HEK293 (cell line): Measurements from ENCODE around the gene GLIS1.
A peak's percentile ranks its signal among the peaks of the same experiment; 100 is the strongest.

Experiments used
- CTCF ChIA-PET: fragments of 350-600 bp; formaldehyde crosslinking; extraction: SDS; loops from one replicate; lab custom pipeline; 2021; ENCODE audit warnings: antibody characterized with exemption; lab: Yijun Ruan, JAX
- POLR2A ChIA-PET: fragments of 300-600 bp; formaldehyde crosslinking; extraction: SDS; loops from one replicate; lab custom pipeline; 2020; ENCODE audit warnings: antibody characterized with exemption, inconsistent platforms; lab: Yijun Ruan, JAX
- H3K27ac ChIP-seq: fragments of 200-500 bp; sonication (Bioruptor generic); 2 replicates; pipeline ENCODE4 v1.5.1; 2014; ENCODE audit warnings: low read depth, low read length, control low read depth, inconsistent platforms; ENCODE audit errors: extremely low read depth
- H3K36me3 ChIP-seq, 2 experiments: fragments of 200-500 bp in 1 of 2; sonication (Bioruptor generic) in 1 of 2; 1 replicate in 1 of 2; 2 replicates in 1 of 2; pipeline ENCODE4 v1.5.1; 2014 to 2017; ENCODE audit warnings: inconsistent platforms in 2 of 2, low read length in 2 of 2; ENCODE audit not compliant: control insufficient read depth in 2 of 2, insufficient read depth in 1 of 2
- H3K4me1 ChIP-seq: fragments of 200-500 bp; sonication (Bioruptor generic); 2 replicates; pipeline ENCODE4 v1.5.1; 2014; ENCODE audit warnings: mild to moderate bottlenecking, low read length, inconsistent platforms; ENCODE audit not compliant: control insufficient read depth, insufficient read depth
- H3K4me3 ChIP-seq: 2 replicates; pipeline ENCODE4 v1.5.1; 2011; ENCODE audit warnings: low read depth, mild to moderate bottlenecking, control low read depth, low read length, moderate library complexity
- H3K9me3 ChIP-seq: fragments of 200-500 bp; sonication (Bioruptor generic); 2 replicates; pipeline ENCODE4 v1.5.1; 2014; ENCODE audit warnings: low read depth, low read length, inconsistent platforms; ENCODE audit not compliant: control insufficient read depth, insufficient read depth
- EGR2 ChIP-seq: fragments of 450-650 bp; formaldehyde crosslinking; IDR thresholded peaks from 2 replicates; pipeline ENCODE4 v1.5.1; 2016; ENCODE audit warnings: low read depth, missing biosample characterization, missing genetic modification characterization
- KLF1 ChIP-seq: fragments of 450-650 bp; formaldehyde crosslinking; IDR thresholded peaks from 2 replicates; pipeline ENCODE4 v1.5.1; 2016; ENCODE audit warnings: missing biosample characterization, missing genetic modification characterization
- ZBTB17 ChIP-seq: fragments of 450-650 bp; formaldehyde crosslinking; IDR thresholded peaks from 2 replicates; pipeline ENCODE4 v1.5.1; 2016; ENCODE audit warnings: missing biosample characterization, missing genetic modification characterization
- ZBTB20 ChIP-seq: fragments of 450-650 bp; formaldehyde crosslinking; IDR thresholded peaks from 2 replicates; pipeline ENCODE4 v1.5.1; 2016; ENCODE audit warnings: missing biosample characterization, missing genetic modification characterization
- ZBTB8A ChIP-seq: fragments of 450-650 bp; formaldehyde crosslinking; IDR thresholded peaks from 2 replicates; pipeline ENCODE4 v1.5.1; 2016; ENCODE audit warnings: missing biosample characterization, missing genetic modification characterization
- ZFHX2 ChIP-seq: fragments of 450-650 bp; formaldehyde crosslinking; conservative IDR thresholded peaks from 2 replicates; pipeline ENCODE4 v1.5.1; 2016; ENCODE audit warnings: missing biosample characterization, missing genetic modification characterization
- ZIC2 ChIP-seq: fragments of 450-650 bp; formaldehyde crosslinking; IDR thresholded peaks from 2 replicates; pipeline ENCODE4 v1.5.1; 2016; ENCODE audit warnings: missing biosample characterization, missing genetic modification characterization
- ZNF16 ChIP-seq: fragments of 450-650 bp; formaldehyde crosslinking; IDR thresholded peaks from 2 replicates; pipeline ENCODE4 v1.5.1; 2016; ENCODE audit warnings: low read depth, missing biosample characterization, missing genetic modification characterization
- ZNF214 ChIP-seq: fragments of 450-650 bp; formaldehyde crosslinking; IDR thresholded peaks from 2 replicates; pipeline ENCODE4 v1.5.1; 2017; ENCODE audit warnings: missing biosample characterization, mild to moderate bottlenecking, missing genetic modification characterization, borderline replicate concordance
- ZNF404 ChIP-seq: fragments of 450-650 bp; formaldehyde crosslinking; IDR thresholded peaks from 2 replicates; pipeline ENCODE4 v1.5.1; 2017; ENCODE audit warnings: missing biosample characterization, missing genetic modification characterization
- ZNF433 ChIP-seq: fragments of 450-650 bp; formaldehyde crosslinking; IDR thresholded peaks from 2 replicates; pipeline ENCODE4 v1.5.1; 2016; ENCODE audit warnings: missing biosample characterization, missing genetic modification characterization, low read depth
- ZSCAN23 ChIP-seq: fragments of 450-650 bp; formaldehyde crosslinking; IDR thresholded peaks from 2 replicates; pipeline ENCODE4 v1.5.1; 2016; ENCODE audit warnings: missing biosample characterization, missing genetic modification characterization
- TF ChIP-seq, protein P1 (sequence below): fragments of 450-650 bp; formaldehyde crosslinking; IDR thresholded peaks from 2 replicates; pipeline ENCODE4 v1.5.1; 2016; ENCODE audit warnings: missing biosample characterization, missing genetic modification characterization, borderline replicate concordance
- TF ChIP-seq, protein P2 (sequence below): fragments of 450-650 bp; formaldehyde crosslinking; conservative IDR thresholded peaks from 2 replicates; pipeline ENCODE4 v1.5.1; 2016; ENCODE audit warnings: low read depth, missing biosample characterization, missing genetic modification characterization
- TF ChIP-seq, protein P3 (sequence below): fragments of 450-650 bp; formaldehyde crosslinking; IDR thresholded peaks from 2 replicates; pipeline ENCODE4; 2016; ENCODE audit warnings: missing biosample characterization, missing genetic modification characterization
- TF ChIP-seq, protein P4 (sequence below): fragments of 450-650 bp; formaldehyde crosslinking; IDR thresholded peaks from 2 replicates; pipeline ENCODE4 v1.5.1; 2017; ENCODE audit warnings: missing biosample characterization, missing genetic modification characterization

The GLIS1 gene

DNA sequence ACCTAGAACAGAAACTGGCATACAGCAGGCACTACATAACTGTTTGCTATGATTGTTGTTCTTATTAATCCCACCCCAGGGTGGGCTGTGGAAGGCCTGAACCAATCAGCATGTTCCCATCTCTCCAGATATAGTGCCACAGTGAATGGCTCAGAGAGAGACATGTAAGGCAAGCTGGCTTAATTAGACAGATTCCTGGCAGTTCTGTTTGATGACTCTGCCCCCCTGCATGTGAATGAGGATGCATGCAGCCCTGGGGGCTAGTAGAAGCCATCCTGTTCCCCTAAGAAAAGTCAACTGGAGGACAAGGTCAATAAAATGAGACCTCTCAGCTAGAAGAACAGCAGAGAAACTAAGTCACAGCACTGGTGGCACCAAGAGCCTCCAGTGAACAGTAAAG, 130.3 kb downstream of the GLIS1 start:
- TF ChIP-seq ZBTB20 (tag by site-specific recombination), result 0 out of 2 replicates have a peak, but pooled peaks have one; percentile 21
- no peak for TF ChIP-seq ZBTB17
- TF ChIP-seq, all 188 proteins: peak for 1
- CTCF ChIA-PET, result interaction anchor here (1.8 kb wide), 1 partner anchor 74 kb away, joined by 5 read pairs; no protein-coding TSS in a partner anchor
- Histone ChIP-seq H3K27ac (no peak overlapping the region), H3K4me1 (no peaks in the 10 kb centered on the region), H3K9me3 (no peaks in the 10 kb centered on the region), H3K4me3 (no peak overlapping the region), H3K36me3 (no peaks in the 10 kb centered on the region)
- POLR2A ChIA-PET, result interaction anchor here (0.8 kb wide), 1 partner anchor 60 kb away, joined by 3 read pairs; no protein-coding TSS in a partner anchor

DNA sequence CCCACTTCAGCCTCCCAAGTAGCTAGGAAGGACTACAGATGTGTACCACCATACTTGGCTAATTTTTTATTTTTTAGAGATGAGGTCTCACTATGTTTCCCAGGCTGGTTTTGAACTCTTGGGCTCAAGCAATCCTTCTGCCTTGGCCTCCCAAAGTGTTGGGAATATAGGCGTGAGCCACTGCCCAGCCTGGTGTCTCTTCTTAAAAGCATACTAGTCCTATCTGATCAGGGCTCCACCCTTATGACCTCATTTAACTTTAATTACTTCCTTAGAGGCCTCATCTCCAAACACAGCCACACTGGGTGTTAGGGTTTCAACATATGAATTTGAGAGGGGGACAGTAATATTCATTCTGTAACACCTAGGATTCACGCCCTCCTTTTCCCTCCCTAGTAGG, 130.9 kb downstream of the GLIS1 start:
- H3K36me3 ChIP-seq, result no peaks in the 10 kb centered on the region
- H3K4me3 ChIP-seq, result no peak overlapping the region
- no peaks in the 10 kb centered on the region for H3K4me1 ChIP-seq
- H3K9me3 ChIP-seq, result no peaks in the 10 kb centered on the region
- no peak overlapping the region for H3K27ac ChIP-seq
- CTCF ChIA-PET, result interaction anchor here (0.6 to 1.8 kb wide), 3 partner anchors 9 to 121 kb away, joined by 3 to 6 read pairs (median 5); no protein-coding TSS in a partner anchor
- TF ChIP-seq ZNF214 (tag by site-specific recombination) (no peak), ZNF404 (no peak), ZBTB17 (no peak), KLF1 (tag by site-specific recombination) (no peak)
- TF ChIP-seq, protein P1, sequence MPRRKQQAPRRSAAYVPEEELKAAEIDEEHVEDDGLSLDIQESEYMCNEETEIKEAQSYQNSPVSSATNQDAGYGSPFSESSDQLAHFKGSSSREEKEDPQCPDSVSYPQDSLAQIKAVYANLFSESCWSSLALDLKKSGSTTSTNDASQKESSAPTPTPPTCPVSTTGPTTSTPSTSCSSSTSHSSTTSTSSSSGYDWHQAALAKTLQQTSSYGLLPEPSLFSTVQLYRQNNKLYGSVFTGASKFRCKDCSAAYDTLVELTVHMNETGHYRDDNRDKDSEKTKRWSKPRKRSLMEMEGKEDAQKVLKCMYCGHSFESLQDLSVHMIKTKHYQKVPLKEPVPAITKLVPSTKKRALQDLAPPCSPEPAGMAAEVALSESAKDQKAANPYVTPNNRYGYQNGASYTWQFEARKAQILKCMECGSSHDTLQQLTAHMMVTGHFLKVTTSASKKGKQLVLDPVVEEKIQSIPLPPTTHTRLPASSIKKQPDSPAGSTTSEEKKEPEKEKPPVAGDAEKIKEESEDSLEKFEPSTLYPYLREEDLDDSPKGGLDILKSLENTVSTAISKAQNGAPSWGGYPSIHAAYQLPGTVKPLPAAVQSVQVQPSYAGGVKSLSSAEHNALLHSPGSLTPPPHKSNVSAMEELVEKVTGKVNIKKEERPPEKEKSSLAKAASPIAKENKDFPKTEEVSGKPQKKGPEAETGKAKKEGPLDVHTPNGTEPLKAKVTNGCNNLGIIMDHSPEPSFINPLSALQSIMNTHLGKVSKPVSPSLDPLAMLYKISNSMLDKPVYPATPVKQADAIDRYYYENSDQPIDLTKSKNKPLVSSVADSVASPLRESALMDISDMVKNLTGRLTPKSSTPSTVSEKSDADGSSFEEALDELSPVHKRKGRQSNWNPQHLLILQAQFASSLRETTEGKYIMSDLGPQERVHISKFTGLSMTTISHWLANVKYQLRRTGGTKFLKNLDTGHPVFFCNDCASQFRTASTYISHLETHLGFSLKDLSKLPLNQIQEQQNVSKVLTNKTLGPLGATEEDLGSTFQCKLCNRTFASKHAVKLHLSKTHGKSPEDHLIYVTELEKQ (tag by site-specific recombination), result no peak
- TF ChIP-seq, protein P2, sequence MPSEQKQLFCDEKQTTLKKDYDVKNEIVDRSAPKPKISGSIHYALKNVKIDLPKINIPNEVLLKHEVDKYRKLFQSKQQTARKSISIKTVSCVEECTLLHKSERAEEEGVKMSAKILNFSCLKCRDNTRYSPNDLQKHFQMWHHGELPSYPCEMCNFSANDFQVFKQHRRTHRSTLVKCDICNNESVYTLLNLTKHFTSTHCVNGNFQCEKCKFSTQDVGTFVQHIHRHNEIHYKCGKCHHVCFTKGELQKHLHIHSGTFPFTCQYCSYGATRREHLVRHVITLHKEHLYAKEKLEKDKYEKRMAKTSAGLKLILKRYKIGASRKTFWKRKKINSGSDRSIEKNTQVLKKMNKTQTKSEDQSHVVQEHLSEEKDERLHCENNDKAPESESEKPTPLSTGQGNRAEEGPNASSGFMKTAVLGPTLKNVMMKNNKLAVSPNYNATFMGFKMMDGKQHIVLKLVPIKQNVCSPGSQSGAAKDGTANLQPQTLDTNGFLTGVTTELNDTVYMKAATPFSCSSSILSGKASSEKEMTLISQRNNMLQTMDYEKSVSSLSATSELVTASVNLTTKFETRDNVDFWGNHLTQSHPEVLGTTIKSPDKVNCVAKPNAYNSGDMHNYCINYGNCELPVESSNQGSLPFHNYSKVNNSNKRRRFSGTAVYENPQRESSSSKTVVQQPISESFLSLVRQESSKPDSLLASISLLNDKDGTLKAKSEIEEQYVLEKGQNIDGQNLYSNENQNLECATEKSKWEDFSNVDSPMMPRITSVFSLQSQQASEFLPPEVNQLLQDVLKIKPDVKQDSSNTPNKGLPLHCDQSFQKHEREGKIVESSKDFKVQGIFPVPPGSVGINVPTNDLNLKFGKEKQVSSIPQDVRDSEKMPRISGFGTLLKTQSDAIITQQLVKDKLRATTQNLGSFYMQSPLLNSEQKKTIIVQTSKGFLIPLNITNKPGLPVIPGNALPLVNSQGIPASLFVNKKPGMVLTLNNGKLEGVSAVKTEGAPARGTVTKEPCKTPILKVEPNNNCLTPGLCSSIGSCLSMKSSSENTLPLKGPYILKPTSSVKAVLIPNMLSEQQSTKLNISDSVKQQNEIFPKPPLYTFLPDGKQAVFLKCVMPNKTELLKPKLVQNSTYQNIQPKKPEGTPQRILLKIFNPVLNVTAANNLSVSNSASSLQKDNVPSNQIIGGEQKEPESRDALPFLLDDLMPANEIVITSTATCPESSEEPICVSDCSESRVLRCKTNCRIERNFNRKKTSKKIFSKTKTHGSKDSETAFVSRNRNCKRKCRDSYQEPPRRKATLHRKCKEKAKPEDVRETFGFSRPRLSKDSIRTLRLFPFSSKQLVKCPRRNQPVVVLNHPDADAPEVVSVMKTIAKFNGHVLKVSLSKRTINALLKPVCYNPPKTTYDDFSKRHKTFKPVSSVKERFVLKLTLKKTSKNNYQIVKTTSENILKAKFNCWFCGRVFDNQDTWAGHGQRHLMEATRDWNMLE (tag by site-specific recombination), result no peak
- TF ChIP-seq, protein P3, sequence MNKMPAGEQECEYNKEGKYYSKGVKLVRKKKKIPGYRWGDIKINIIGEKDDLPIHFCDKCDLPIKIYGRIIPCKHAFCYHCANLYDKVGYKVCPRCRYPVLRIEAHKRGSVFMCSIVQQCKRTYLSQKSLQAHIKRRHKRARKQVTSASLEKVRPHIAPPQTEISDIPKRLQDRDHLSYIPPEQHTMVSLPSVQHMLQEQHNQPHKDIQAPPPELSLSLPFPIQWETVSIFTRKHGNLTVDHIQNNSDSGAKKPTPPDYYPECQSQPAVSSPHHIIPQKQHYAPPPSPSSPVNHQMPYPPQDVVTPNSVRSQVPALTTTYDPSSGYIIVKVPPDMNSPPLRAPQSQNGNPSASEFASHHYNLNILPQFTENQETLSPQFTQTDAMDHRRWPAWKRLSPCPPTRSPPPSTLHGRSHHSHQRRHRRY (tag by site-specific recombination), result no peak
- TF ChIP-seq, all 188 proteins: peak for 0
- POLR2A ChIA-PET, result no interaction called here

DNA sequence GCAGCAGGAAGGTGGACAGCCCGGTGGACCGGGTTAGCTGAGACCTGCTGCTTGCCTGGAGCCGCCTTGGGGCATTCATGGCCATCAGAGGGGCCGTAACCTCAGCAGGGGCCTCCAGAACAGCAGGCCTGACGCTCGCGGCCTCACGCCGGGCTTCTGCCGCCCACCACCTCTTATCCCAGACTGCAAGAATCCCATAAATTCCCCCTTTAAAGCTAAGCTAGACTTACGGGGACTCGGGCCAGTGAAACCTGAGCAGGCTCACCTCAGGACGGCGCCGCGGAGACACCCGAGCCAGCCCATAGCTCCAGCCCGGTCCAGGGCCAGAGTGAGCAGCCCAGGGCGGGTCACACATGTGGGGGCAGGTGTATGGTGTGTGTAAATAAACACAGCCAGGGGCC, 132.3 kb downstream of the GLIS1 start:
- H3K27ac ChIP-seq, result no peak overlapping the region
- TF ChIP-seq ZNF433 (tag by site-specific recombination), result no peak
- 0 out of 2 replicates have a peak, but pooled peaks have one; percentile 12 for TF ChIP-seq ZBTB8A (tag by site-specific recombination)
- peak; percentile 20; the same call in 1 of the 2 replicates for TF ChIP-seq EGR2
- no peak for TF ChIP-seq ZSCAN23
- TF ChIP-seq ZFHX2, result peak; percentile 80
- TF ChIP-seq ZNF16, result no peak
- TF ChIP-seq ZIC2 (tag by site-specific recombination), result peak; percentile 89
- TF ChIP-seq, protein P4, sequence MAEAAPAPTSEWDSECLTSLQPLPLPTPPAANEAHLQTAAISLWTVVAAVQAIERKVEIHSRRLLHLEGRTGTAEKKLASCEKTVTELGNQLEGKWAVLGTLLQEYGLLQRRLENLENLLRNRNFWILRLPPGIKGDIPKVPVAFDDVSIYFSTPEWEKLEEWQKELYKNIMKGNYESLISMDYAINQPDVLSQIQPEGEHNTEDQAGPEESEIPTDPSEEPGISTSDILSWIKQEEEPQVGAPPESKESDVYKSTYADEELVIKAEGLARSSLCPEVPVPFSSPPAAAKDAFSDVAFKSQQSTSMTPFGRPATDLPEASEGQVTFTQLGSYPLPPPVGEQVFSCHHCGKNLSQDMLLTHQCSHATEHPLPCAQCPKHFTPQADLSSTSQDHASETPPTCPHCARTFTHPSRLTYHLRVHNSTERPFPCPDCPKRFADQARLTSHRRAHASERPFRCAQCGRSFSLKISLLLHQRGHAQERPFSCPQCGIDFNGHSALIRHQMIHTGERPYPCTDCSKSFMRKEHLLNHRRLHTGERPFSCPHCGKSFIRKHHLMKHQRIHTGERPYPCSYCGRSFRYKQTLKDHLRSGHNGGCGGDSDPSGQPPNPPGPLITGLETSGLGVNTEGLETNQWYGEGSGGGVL (tag by site-specific recombination), result no peak
- no peaks in the 10 kb centered on the region for H3K4me1 ChIP-seq
- no peaks in the 10 kb centered on the region for H3K9me3 ChIP-seq
- no peaks in the 10 kb centered on the region for H3K36me3 ChIP-seq
- ChIA-PET POLR2A (no interaction called here), CTCF (no interaction called here)
- H3K4me3 ChIP-seq, result no peak overlapping the region
